SJSA1 (cell line): ENCODE data around the gene KIAA1755. TPM values are rescaled to one million over a fixed set of nuclear protein-coding genes. Genes with fewer than 3 reads are reported as not detected.

Experiments
- DNase-seq, 2 experiments: peaks; one replicate each; pipeline ENCODE4 v3.0.0-alpha.2; 2015 to 2020; ENCODE audit warnings: low spot score in 2 of 2, low read depth in 1 of 2
- H3K27ac ChIP-seq: fragments of 250-450 bp; sonication (Bioruptor Pico); 2 replicates; pipeline ENCODE4 v1.5.1; 2020; ENCODE audit warnings: mild to moderate bottlenecking, moderate library complexity
- H3K27me3 ChIP-seq: fragments of 250-450 bp; sonication (Bioruptor Pico); replicated peaks from 2 replicates; pipeline ENCODE4 v1.5.1; 2020; ENCODE audit warnings: mild to moderate bottlenecking, moderate library complexity
- H3K36me3 ChIP-seq: fragments of 250-450 bp; sonication (Bioruptor Pico); 2 replicates; pipeline ENCODE4 v1.5.1; 2020; ENCODE audit warnings: mild to moderate bottlenecking
- H3K4me1 ChIP-seq: fragments of 250-450 bp; sonication (Bioruptor Pico); replicated peaks from 2 replicates; pipeline ENCODE4 v1.6.1; 2021; ENCODE audit warnings: mild to moderate bottlenecking
- H3K4me3 ChIP-seq: fragments of 250-450 bp; sonication (Bioruptor Pico); 2 replicates; pipeline ENCODE4 v1.5.1; 2020; ENCODE audit warnings: mild to moderate bottlenecking
- H3K9me3 ChIP-seq: fragments of 250-450 bp; sonication (Bioruptor Pico); replicated peaks from 2 replicates; pipeline ENCODE4 v1.5.1; 2020; ENCODE audit warnings: mild to moderate bottlenecking
- total RNA-seq: library from RNA; depleted of rRNA; stranded (reverse); fragments of >200 nt; shearing (Covaris generic); gene quantifications from 2 replicates; pipeline ENCODE4 v1.2.3, GENCODE V29; 2014

KIAA1755 gene
- total RNA-seq, 1 experiment from 2014 or later = 0.03 TPM

DNA sequence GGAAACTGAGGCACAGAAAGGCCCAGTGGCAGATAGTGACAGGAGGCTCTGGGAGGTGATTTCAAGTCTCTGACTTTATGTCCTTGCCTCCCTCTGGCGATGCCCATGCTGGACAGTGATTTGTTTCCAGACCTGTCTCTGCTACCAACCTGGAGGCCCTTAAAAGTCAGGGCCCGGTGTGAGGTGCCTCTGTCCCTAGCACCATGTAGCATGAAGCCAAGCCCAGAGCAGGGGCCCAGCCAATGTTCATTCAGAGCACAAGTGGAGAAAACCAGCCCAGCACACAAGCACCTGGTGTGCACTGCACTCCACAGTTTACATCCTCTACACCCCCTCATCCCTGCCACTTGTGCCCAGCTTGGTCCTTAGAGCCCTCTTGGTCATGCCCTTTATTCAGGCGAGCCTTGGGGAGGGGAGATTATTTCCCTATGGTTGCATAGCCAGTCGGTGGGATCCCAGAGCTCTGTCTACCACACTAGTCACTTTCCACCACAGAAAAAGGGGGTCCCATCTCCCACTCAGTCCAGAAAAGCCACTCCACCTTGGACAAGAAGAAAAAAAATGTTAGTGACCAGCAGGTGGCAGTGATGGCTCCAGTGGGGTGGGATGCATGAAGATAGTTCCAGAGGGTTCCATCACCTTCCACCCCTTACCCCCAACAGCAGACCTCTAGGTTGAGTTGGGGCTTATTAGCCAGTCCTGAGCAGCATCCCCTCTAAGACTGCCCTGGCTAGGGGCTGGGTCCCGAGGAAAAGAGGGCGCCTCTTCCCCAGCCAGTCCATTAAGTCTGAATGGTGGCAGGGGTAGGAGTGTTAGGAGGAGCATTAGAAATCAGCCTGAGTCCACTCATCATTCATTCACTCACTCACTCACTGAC, 30.9 kb downstream of the KIAA1755 start:
- H3K36me3 ChIP-seq = no peaks in the 10 kb centered on the region
- H3K4me1 ChIP-seq = no peaks in the 10 kb centered on the region
- H3K9me3 ChIP-seq = no peaks in the 10 kb centered on the region
- no peak overlapping the region for H3K27ac ChIP-seq
- H3K4me3 ChIP-seq = no peak overlapping the region
- DNase-seq = peak in 1 of 2 experiments; percentile 57
- H3K27me3 ChIP-seq = no peaks in the 10 kb centered on the region

DNA sequence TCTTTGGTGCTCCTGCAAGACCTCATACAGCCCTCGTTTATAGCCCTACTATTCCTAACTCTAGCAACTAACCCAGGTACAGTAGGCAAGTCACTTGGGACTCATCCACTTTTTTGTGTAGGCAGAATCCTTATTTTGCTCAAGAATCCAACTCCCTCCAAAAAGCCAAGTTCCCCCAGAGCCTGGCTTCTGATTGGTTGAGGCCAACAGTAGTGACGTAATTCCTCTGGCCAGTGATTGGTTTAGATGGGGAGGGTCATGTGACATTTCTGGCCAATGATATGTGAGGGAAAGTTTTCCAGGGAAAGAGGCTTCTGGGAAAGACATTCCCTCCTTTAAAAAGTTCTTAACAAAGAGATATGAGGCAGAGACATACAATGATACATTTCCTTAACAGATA, 32.1 kb downstream of the KIAA1755 start:
- Histone ChIP-seq H3K4me1 (no peaks in the 10 kb centered on the region), H3K9me3 (no peaks in the 10 kb centered on the region), H3K4me3 (no peak overlapping the region), H3K36me3 (no peaks in the 10 kb centered on the region), H3K27me3 (no peaks in the 10 kb centered on the region), H3K27ac (no peak overlapping the region)
- DNase-seq = no peak

DNA sequence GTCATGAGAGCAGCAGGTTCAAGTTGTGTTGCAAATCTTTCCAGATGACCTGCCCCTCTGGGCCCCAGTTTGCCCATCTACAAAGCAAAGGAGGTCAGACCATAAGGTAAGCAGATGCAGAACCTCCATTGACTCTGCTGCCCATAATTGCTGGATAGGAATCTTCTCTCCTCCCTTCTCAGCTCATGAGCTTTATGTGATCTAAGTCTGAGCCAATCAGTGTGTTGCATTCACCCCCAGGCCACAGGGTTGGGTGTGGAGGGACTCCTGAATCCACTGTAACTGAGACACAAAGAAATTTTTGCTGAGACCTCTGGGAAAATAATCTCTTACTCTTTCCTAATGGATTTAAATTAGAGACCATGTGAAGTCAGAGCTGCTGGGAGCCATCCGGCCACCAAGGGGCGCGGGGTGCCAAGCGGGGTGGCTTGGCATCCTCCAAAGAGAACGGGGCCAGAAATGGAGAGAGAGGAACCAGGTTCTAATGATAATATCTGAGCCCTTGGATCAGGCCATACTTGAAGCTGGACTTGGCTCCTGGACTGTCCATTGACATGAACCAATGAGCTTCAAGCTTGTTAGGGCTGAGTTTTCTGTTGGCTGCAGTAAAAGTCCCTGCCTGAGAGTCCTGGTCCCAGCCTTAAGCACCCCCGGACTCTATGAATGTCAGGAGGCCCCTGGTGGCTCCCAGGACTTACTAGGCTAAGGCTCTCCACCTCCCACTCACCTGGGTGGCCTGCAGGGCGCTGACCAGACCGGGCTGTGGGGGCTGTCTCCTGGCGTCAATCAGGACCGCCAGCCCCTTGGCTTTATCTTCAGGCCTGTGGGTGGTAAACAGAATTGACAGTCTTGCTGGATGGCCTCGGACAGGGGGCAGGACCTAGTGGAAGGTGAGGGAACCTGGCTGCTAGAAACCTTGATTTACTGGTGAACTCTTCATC, 32.8 kb downstream of the KIAA1755 start:
- Histone ChIP-seq H3K9me3 (no peaks in the 10 kb centered on the region), H3K27me3 (no peaks in the 10 kb centered on the region), H3K4me3 (no peak overlapping the region), H3K36me3 (no peaks in the 10 kb centered on the region), H3K4me1 (no peaks in the 10 kb centered on the region), H3K27ac (no peak overlapping the region)
- DNase-seq = no peak

DNA sequence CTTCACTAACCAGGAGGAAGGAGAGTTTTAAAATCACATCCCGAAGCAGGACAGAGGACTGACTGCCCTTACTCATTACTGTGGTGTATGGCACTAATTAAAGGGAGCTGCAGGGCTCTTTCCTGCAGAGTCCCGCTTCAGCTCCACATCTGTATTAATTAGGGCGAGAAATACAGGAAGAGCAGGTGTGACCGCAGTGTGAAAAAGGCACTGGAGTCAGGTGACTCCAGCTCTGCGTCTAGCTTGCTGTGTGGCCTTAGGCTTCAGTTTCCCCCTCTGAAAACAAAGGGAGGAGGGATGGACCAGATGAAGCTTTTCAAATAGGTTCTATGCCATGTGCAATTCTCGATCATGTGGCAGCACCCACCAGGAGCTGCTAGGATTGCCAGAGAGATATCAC, 34.0 kb downstream of the KIAA1755 start:
- Histone ChIP-seq H3K27me3 (no peaks in the 10 kb centered on the region), H3K9me3 (no peaks in the 10 kb centered on the region), H3K27ac (no peak overlapping the region), H3K4me1 (no peaks in the 10 kb centered on the region), H3K36me3 (no peaks in the 10 kb centered on the region), H3K4me3 (no peak overlapping the region)
- no peak for DNase-seq

DNA sequence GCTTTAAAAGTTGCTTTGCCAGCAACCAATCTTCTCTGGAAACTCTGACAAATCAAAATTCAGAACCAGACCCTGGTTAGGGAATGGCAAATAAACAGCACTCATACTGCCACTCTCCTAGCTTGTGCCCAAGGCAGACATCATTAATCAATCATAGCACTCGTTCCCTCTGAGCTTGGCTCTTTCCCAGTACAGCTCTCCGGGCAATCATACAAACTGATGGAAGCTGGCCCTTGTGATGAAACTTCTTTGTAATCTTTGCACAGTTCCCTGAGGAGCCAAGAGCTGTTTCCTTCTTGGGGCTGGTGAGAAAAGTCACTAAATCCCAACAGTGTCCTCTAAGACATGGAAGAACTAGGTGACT, 34.7 kb downstream of the KIAA1755 start:
- H3K9me3 ChIP-seq = no peaks in the 10 kb centered on the region
- peaks cover 2% of the 10 kb centered on the region for H3K4me1 ChIP-seq
- DNase-seq = no peak
- no peak overlapping the region for H3K4me3 ChIP-seq
- no peaks in the 10 kb centered on the region for H3K27me3 ChIP-seq
- no peak overlapping the region for H3K27ac ChIP-seq
- no peaks in the 10 kb centered on the region for H3K36me3 ChIP-seq

DNA sequence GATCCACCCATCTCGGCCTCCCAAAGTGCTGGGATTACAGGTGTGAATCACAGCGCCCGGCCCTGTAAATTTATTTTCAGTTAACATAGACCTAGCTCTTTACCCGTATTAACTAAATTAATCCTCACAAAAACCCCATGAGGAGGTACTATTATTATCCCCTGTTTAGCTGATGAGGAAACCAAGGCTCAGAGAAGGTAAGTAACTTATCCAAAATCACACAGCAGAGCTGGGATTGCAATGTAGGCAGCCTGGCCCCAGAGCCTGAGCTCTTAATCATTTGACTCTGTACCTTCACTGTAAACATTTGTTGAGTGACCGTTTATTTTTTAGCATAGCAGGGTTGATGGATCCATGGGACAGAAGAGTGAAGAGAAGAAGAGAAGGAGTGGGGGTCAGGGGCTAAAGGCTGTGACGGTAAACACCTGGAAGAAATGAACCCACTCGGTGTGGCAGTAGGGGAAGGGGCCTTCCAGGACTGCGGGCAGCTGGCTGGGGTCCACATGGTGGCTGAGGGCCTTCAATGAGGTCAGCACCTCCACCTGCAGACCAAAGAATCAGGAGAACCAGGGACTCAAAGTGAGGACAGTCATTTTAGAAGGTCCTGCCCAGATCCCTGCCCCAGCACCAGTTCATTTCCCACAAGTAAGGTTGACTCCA, 35.2 kb downstream of the KIAA1755 start:
- H3K4me1 ChIP-seq = peaks cover 4% of the 10 kb centered on the region
- H3K9me3 ChIP-seq = no peaks in the 10 kb centered on the region
- no peak overlapping the region for H3K27ac ChIP-seq
- H3K36me3 ChIP-seq = no peaks in the 10 kb centered on the region
- no peak overlapping the region for H3K4me3 ChIP-seq
- no peak for DNase-seq
- no peaks in the 10 kb centered on the region for H3K27me3 ChIP-seq

DNA sequence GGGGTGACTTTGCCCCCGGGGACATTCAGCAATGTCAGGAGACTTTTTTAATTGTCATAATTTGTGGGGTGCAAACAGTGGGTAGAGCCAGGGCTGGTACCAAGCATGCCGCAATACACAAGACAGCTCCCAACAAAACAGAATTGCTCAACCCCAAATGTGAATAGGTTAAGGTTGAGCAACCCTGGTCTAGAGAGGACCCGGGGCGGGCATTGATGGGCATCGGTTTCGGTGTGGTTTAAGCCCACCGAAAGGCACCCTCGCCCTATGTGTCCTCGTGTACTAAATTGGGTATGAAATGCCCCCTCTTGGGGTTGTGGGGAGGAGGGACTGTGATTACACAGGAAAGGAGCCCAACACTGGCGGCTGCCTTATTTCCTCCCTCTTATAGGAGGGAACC, 36.0 kb downstream of the KIAA1755 start:
- Histone ChIP-seq H3K27ac (no peak overlapping the region), H3K36me3 (no peaks in the 10 kb centered on the region), H3K4me3 (no peak overlapping the region), H3K4me1 (peaks cover 4% of the 10 kb centered on the region), H3K9me3 (no peaks in the 10 kb centered on the region), H3K27me3 (no peaks in the 10 kb centered on the region)
- no peak for DNase-seq

DNA sequence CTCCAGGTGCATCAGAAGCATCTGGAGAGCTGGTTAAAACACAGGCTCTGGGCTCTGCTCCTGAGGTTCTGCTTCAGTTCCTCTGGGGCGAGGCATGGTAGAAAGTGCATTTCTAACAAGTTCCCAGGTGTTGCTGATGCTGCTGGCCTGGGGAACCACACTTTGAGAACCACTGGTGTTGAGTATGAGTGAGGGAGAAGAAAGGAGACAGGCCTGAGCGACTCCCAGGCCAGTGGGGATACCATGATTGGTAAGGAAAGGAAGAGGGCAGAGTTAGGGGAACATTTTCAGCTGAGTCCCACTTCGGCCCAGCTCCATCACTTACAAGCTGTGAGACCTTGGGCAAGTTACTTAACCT, 36.8 kb downstream of the KIAA1755 start:
- H3K4me3 ChIP-seq = no peak overlapping the region
- no peaks in the 10 kb centered on the region for H3K27me3 ChIP-seq
- H3K9me3 ChIP-seq = no peaks in the 10 kb centered on the region
- no peak overlapping the region for H3K27ac ChIP-seq
- H3K36me3 ChIP-seq = no peaks in the 10 kb centered on the region
- H3K4me1 ChIP-seq = peaks cover 4% of the 10 kb centered on the region
- no peak for DNase-seq

DNA sequence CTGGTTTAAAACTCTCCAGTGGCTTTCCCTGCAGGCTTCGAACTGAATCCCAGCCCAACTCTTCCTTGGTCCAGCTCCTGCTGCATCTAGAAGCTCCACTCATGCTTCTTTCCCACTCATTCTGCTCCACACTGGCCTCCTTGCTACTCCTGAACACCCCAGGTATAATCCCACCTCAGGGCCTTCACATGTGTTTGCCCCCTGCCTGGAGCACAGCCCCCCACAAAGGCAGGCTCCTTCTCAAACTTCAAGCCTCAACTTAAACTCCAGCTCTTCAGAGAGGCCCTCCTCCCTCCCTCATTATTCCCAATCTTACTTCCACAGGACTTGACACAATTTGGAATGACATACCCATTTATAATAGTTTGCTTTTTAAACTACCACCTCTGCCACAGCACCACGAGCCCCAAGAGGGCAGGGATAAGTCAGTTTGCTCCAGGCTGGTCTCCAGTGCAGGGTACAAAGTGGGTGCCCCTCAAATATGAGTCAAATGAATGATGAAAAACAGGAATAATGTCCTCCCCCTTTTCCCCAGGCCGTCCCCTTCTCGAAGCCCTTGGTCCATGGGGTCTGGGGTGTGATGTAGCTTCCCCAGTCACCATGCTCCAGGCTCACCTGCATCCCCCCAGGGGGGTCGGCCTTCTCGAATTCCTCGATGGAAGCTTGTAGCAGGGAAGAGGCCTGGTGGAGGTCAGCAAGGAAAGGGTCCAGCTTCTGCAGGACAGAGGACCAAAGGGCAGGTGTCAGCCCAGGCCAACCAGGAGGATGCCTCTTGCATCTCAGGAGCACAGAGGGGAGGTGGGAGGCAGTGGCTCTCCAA, 37.4 kb downstream of the KIAA1755 start:
- Histone ChIP-seq H3K27me3 (no peaks in the 10 kb centered on the region), H3K9me3 (no peaks in the 10 kb centered on the region), H3K4me1 (peaks cover 9% of the 10 kb centered on the region), H3K4me3 (no peak overlapping the region), H3K36me3 (no peaks in the 10 kb centered on the region), H3K27ac (no peak overlapping the region)
- no peak for DNase-seq

DNA sequence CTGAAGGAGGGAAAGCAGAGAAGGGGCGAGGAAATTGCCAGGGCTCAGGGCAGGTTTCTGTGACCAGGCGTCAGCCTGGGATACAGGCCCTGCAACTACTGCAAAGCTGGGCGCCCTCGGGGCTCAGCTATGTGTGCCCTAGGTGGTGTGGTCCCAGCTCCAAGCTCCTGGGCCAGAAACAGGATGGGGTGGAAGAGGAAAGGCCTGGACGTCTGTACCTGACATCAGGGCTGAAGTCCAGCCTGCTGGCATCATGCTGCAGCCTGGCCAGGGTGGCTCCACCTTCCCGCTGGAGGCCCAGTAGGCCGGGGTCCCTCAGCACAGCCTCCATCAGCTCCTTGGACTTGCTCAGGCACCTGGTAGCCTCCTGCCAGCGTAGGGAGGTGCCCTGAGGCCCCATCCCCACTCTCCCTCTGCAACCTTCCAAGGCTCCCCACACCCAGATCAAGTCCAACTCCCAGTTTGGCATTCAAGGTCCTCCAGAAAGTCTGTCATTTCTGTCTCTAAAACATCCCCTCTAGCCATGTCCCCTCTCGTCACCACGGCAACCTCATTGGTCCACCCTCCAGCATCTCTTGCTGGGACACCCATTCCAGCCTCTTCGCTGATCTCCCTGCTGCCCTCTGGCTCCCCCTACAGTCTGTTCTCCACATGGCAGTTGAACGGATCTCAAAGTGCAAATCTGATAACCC, 38.2 kb downstream of the KIAA1755 start:
- H3K4me3 ChIP-seq = no peak overlapping the region
- H3K9me3 ChIP-seq = no peaks in the 10 kb centered on the region
- peaks cover 16% of the 10 kb centered on the region for H3K4me1 ChIP-seq
- H3K27me3 ChIP-seq = no peaks in the 10 kb centered on the region
- no peaks in the 10 kb centered on the region for H3K36me3 ChIP-seq
- H3K27ac ChIP-seq = no peak overlapping the region
- DNase-seq = peak; percentile 46 to 75

DNA sequence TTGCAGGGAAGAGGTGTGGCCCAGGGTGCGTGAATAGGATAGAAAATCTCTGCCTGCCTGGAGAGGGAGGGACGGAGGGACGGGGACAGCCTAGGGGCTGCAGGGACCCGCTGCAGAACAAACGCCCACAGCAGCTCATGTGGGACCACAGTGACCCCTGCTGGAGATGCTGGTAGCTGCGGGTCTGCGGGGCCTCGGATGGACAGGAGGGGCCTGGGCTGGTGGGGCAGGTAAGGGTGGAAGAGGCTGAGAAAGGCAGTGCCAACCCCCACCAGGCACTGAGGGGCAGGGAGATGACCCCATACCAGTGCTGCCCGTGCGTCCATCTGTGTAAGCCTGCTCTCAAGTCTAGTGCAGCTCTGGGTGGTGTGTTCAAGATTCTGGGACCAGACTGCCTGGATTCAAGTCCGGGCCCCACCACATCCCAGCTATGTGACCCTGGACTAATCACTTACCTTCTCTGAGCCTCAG, 39.4 kb downstream of the KIAA1755 start:
- Histone ChIP-seq H3K9me3 (no peaks in the 10 kb centered on the region), H3K36me3 (no peaks in the 10 kb centered on the region), H3K27me3 (no peaks in the 10 kb centered on the region), H3K4me1 (peaks cover 20% of the 10 kb centered on the region), H3K4me3 (no peak overlapping the region), H3K27ac (no peak overlapping the region)
- peak; percentile 75 to 81 for DNase-seq

DNA sequence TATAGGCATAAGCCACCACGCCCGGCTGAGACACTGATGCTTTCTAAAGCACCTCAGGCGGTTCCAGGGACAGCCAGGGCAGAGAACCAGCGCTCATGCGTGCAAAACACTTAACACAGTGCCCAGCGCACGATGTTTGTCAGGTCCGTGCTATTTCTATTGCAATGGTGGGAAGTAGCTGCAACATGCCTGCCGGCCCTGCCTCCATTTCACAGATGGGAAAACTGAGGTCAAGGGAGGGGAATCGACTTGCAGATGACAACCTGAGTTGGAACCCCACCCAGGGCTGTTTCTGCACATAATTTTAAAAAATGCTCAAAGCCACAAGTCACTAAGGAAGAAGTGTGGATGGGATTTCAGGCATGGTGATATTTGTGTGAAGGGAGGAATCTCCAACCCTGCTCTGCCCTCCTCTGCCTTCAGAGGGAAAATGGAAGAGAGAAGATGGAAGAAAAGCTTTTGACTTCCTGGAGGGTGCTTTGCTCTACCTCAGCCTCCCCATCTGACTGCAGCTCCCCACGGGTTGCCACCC, 39.9 kb downstream of the KIAA1755 start:
- Histone ChIP-seq H3K36me3 (no peaks in the 10 kb centered on the region), H3K4me3 (no peak overlapping the region)

More for the DNA sequence above, 39.9 kb downstream of the KIAA1755 start:
- DNase-seq = no peak
- H3K9me3 ChIP-seq = no peaks in the 10 kb centered on the region
- peaks cover 20% of the 10 kb centered on the region for H3K4me1 ChIP-seq
- no peaks in the 10 kb centered on the region for H3K27me3 ChIP-seq
- H3K27ac ChIP-seq = no peak overlapping the region
